HepG2 (cell line): ENCODE measurements around the gene AFAP1. TPM values are rescaled to one million over a fixed set of nuclear protein-coding genes. Genes with fewer than 3 reads are reported as not detected.

Experiments
- ATAC-seq: fragments of 200-7000 bp; cut with Tn5 transposase; 3 replicates; pipeline ENCODE4 v1.9.1; 2020; ENCODE audit warnings: mild to moderate bottlenecking, moderate library complexity
- BruUV-seq: library from RNA; stranded (reverse); fragments of 400-500 nt; replicated peaks from 2 replicates; lab custom pipeline; 2021; lab: Mats Ljungman, UMichigan
- CTCF ChIA-PET: fragments of 300-600 bp; formaldehyde crosslinking; extraction: SDS; loops from one replicate; lab custom pipeline; 2021; ENCODE audit warnings: low total read pairs, inconsistent platforms, low intra/inter-chr PET ratio; lab: Yijun Ruan, JAX
- POLR2A ChIA-PET: fragments of 350-600 bp; sonication (Branson Sonifier 250); formaldehyde crosslinking; loops from one replicate; lab custom pipeline; 2020; ENCODE audit warnings: antibody characterized with exemption, inconsistent platforms; lab: Yijun Ruan, JAX
- DNase-seq: peaks from one replicate; pipeline ENCODE4 v3.0.0-alpha.2; 2015; ENCODE audit warnings: low spot score
- FAIRE-seq: peaks from 3 replicates; lab custom pipeline; 2011; peaks lifted over from hg19 to GRCh38; lab: Jason Lieb, UNC
- H2AFZ ChIP-seq: one replicate; pipeline ENCODE4 v1.6.1; 2011; ENCODE audit warnings: low read length, inconsistent platforms
- H3K27ac ChIP-seq: fragments of 300-600 bp; 3 replicates; pipeline ENCODE4 v1.8.0; 2011; ENCODE audit warnings: mixed run types, mild to moderate bottlenecking, mixed read lengths, low read length, inconsistent platforms; ENCODE audit not compliant: insufficient read depth; ENCODE audit errors: extremely low read length
- H3K27me3 ChIP-seq, 2 experiments: fragments of 200-600 bp in 1 of 2; 2 replicates in 1 of 2; 3 replicates in 1 of 2; pipeline versions ENCODE4 v1.6.0 to v1.8.0; 2011; ENCODE audit warnings: low read length in 2 of 2, mild to moderate bottlenecking in 2 of 2, moderate library complexity in 2 of 2, inconsistent platforms in 1 of 2; ENCODE audit not compliant: insufficient read depth in 2 of 2, control insufficient read depth in 1 of 2
- H3K36me3 ChIP-seq, 2 experiments: fragments of 200-600 bp in 1 of 2; replicated peaks in 1 of 2; 2 replicates in 1 of 2; 3 replicates in 1 of 2; pipeline versions ENCODE4 v1.5.1 to v1.8.0; 2011; ENCODE audit warnings: low read length in 2 of 2, inconsistent platforms in 1 of 2; ENCODE audit not compliant: insufficient read depth in 2 of 2, control insufficient read depth in 1 of 2
- H3K4me1 ChIP-seq: 2 replicates; pipeline ENCODE4 v1.5.1; 2012; ENCODE audit warnings: low read length, inconsistent platforms; ENCODE audit not compliant: insufficient read depth
- H3K4me2 ChIP-seq: 2 replicates; pipeline ENCODE4 v1.6.0; 2011; ENCODE audit warnings: low read depth, low read length, inconsistent platforms
- H3K4me3 ChIP-seq, 3 experiments: fragments of 200-600 bp in 1 of 3; sonication (generic), shearing (Covaris generic) in 1 of 3; replicated peaks in 1 of 3; 2 replicates each; pipeline ENCODE4 v1.5.1; 2011 to 2016; ENCODE audit warnings: low read length in 3 of 3, inconsistent platforms in 2 of 3, low read depth in 2 of 3, mild to moderate bottlenecking in 2 of 3, control low read depth in 1 of 3, mixed read lengths in 1 of 3; ENCODE audit not compliant: insufficient read depth in 1 of 3
- H3K79me2 ChIP-seq: one replicate; pipeline ENCODE4 v1.6.1; 2011; ENCODE audit warnings: low read length, inconsistent platforms; ENCODE audit not compliant: insufficient read depth
- H3K9ac ChIP-seq: 2 replicates; pipeline ENCODE4 v1.6.0; 2011; ENCODE audit warnings: mild to moderate bottlenecking, low read depth, low read length, inconsistent platforms; ENCODE audit not compliant: insufficient read depth
- H3K9me3 ChIP-seq: 2 replicates; pipeline ENCODE4 v1.5.1; 2012; ENCODE audit warnings: mild to moderate bottlenecking, low read length
- H4K20me1 ChIP-seq: 2 replicates; pipeline ENCODE4 v1.6.0; 2011; ENCODE audit warnings: inconsistent platforms, mild to moderate bottlenecking, low read length, moderate library complexity; ENCODE audit not compliant: insufficient read depth
- ARID4A ChIP-seq: sonication (generic); formaldehyde crosslinking; IDR thresholded peaks from 2 replicates; pipeline ENCODE4 v1.5.0; 2020; ENCODE audit warnings: mild to moderate bottlenecking, missing genetic modification reagents, borderline replicate concordance
- FOSL1 ChIP-seq: sonication (generic); formaldehyde crosslinking; IDR thresholded peaks from 2 replicates; pipeline ENCODE4 v1.9.0; 2021; ENCODE audit warnings: missing genetic modification reagents, borderline replicate concordance
- NR2C2 ChIP-seq: sonication (generic); formaldehyde crosslinking; IDR thresholded peaks from 2 replicates; pipeline ENCODE4 v1.4.0; 2020; ENCODE audit warnings: missing genetic modification reagents, mild to moderate bottlenecking, moderate library complexity, borderline replicate concordance
- SPEN ChIP-seq: sonication (generic); formaldehyde crosslinking; IDR thresholded peaks from 2 replicates; pipeline ENCODE4 v1.5.1; 2020; ENCODE audit warnings: low read depth, mild to moderate bottlenecking, missing genetic modification reagents
- THRA ChIP-seq: sonication (generic); formaldehyde crosslinking; IDR thresholded peaks from 2 replicates; pipeline ENCODE4 v1.4.0; 2020; ENCODE audit warnings: missing genetic modification reagents, borderline replicate concordance
- ZBTB49 ChIP-seq: sonication (generic); formaldehyde crosslinking; IDR thresholded peaks from 2 replicates; pipeline ENCODE4 v1.4.0; 2020; ENCODE audit warnings: missing genetic modification reagents, borderline replicate concordance
- ZNF496 ChIP-seq: sonication (generic); formaldehyde crosslinking; IDR thresholded peaks from 2 replicates; pipeline ENCODE4 v1.8.1; 2023; ENCODE audit warnings: mild to moderate bottlenecking, moderate library complexity, missing genetic modification reagents; ENCODE audit not compliant: insufficient replicate concordance
- WGBS: methylation state at CpG from one replicate; pipeline ENCODE4 v1.1.6; 2017; ENCODE audit warnings: low lambda C conversion rate; 5-methylcytosine and 5-hydroxymethylcytosine counted together
- in situ Hi-C: cut with HindIII; loops from 2 replicates; pipeline ENCODE4 v1.10.0; 2017; ENCODE audit warnings: low pct_unique_long_range_greater_than_20kb; ENCODE audit not compliant: extremely low pct_ligation_motif_present
- intact Hi-C: fragments of 100-400 bp; cut with micrococcal nuclease; formaldehyde crosslinking; loops from one replicate; pipeline ENCODE4 v1.10.0; 2022; ENCODE audit not compliant: unreplicated experiment
- polyA plus RNA-seq, 8 experiments: library from polyadenylated mRNA; depleted of rRNA in 3 of 8; stranded (reverse) in 7 of 8; unstranded in 1 of 8; fragments of >200 nt; fragmentation: Illumina TruSeq in 4 of 8; extraction: Trizol in 4 of 8; gene quantifications; 2 replicates each; pipeline versions ENCODE4 v1.2.1 to v1.2.3, GENCODE V29; 2011 to 2016; ENCODE audit warnings: low read depth in 4 of 8, missing spikeins in 1 of 8, mixed read lengths in 1 of 8; ENCODE audit not compliant: insufficient read depth in 1 of 8
- total RNA-seq, 5 experiments: library from RNA; depleted of rRNA; stranded (reverse); fragments of >200 nt; fragmentation: Illumina TruSeq; extraction: Trizol; gene quantifications; 2 replicates each; pipeline ENCODE4 v1.2.3, GENCODE V29; 2016; ENCODE audit warnings: low read depth in 1 of 5
- TF ChIP-seq, protein P1 (sequence below): sonication (generic); formaldehyde crosslinking; IDR thresholded peaks from 2 replicates; pipeline ENCODE4 v1.4.0; 2020; ENCODE audit warnings: mild to moderate bottlenecking, missing genetic modification reagents, borderline replicate concordance

The AFAP1 gene
- total and polyA plus RNA-seq, 2 of the 13 experiments (the other 11 are each of a cell fraction or from before 2014, with no cell fraction given), result 2.5 TPM

GRCh38 chr4:7781366-7781765, 158.3 kb downstream of the AFAP1 start:
- no peaks in the 10 kb centered on the region for H3K9me3 ChIP-seq
- H2AFZ ChIP-seq, result no peak overlapping the region
- peaks cover 10% of the 10 kb centered on the region for H3K4me1 ChIP-seq
- H3K4me3 ChIP-seq, result no peak overlapping the region
- WGBS, result 94% methylated on average over 11 of the region's 13 CpGs
- no peaks in the 10 kb centered on the region for H3K79me2 ChIP-seq
- H3K9ac ChIP-seq, result no peak overlapping the region
- no peak for DNase-seq
- H3K4me2 ChIP-seq, result no peak overlapping the region
- H3K27ac ChIP-seq, result no peak overlapping the region
- intact Hi-C loops, result no loop called here
- POLR2A ChIA-PET, result no interaction called here
- in situ Hi-C loops, result no loop called here
- peaks cover 6 to 21% of the 10 kb centered on the region in 2 experiments; a peak in 3 of 5 replicates for H3K36me3 ChIP-seq
- H3K27me3 ChIP-seq, result no peaks in the 10 kb centered on the region
- no peaks in the 10 kb centered on the region for H4K20me1 ChIP-seq
- CTCF ChIA-PET, result no interaction called here
- BruUV-seq, result no TSS peak
- no peak for FAIRE-seq
- ATAC-seq, result no peak
- TF ChIP-seq ZBTB49 (no peak), NR2C2 (CRISPR knock-in tag) (no peak), THRA (CRISPR knock-in tag) (no peak), SPEN (CRISPR knock-in tag) (no peak), ZNF496 (CRISPR knock-in tag) (no peak), ARID4A (CRISPR knock-in tag) (no peak), FOSL1 (no peak)
- TF ChIP-seq, protein P1, sequence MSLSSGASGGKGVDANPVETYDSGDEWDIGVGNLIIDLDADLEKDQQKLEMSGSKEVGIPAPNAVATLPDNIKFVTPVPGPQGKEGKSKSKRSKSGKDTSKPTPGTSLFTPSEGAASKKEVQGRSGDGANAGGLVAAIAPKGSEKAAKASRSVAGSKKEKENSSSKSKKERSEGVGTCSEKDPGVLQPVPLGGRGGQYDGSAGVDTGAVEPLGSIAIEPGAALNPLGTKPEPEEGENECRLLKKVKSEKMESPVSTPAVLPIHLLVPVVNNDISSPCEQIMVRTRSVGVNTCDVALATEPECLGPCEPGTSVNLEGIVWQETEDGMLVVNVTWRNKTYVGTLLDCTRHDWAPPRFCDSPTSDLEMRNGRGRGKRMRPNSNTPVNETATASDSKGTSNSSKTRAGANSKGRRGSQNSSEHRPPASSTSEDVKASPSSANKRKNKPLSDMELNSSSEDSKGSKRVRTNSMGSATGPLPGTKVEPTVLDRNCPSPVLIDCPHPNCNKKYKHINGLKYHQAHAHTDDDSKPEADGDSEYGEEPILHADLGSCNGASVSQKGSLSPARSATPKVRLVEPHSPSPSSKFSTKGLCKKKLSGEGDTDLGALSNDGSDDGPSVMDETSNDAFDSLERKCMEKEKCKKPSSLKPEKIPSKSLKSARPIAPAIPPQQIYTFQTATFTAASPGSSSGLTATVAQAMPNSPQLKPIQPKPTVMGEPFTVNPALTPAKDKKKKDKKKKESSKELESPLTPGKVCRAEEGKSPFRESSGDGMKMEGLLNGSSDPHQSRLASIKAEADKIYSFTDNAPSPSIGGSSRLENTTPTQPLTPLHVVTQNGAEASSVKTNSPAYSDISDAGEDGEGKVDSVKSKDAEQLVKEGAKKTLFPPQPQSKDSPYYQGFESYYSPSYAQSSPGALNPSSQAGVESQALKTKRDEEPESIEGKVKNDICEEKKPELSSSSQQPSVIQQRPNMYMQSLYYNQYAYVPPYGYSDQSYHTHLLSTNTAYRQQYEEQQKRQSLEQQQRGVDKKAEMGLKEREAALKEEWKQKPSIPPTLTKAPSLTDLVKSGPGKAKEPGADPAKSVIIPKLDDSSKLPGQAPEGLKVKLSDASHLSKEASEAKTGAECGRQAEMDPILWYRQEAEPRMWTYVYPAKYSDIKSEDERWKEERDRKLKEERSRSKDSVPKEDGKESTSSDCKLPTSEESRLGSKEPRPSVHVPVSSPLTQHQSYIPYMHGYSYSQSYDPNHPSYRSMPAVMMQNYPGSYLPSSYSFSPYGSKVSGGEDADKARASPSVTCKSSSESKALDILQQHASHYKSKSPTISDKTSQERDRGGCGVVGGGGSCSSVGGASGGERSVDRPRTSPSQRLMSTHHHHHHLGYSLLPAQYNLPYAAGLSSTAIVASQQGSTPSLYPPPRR (CRISPR knock-in tag), result no peak
